ENCODE measurements around the gene ADAMTS12.

Gene ADAMTS12

DNA sequence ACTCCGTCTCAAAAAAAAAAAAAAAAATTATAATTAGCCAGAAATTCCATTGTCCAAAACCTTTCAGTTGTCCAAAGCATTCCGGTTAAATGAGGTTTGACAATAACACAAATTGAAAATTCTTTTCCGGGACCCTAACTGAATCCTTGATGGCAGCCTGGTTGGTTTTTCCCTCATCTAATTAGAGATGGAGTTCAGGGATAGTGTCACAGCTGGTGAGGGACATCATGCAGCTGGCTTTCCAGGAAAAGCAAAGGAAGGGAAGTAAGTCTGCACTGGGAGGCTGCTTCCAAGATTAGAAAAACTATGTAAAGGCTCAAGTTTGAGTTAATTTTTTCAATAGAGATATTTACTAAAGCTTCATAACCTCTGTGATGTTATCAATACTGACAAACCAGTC, 195.4 kb downstream of the ADAMTS12 start:
- DNase-seq = no peak

DNA sequence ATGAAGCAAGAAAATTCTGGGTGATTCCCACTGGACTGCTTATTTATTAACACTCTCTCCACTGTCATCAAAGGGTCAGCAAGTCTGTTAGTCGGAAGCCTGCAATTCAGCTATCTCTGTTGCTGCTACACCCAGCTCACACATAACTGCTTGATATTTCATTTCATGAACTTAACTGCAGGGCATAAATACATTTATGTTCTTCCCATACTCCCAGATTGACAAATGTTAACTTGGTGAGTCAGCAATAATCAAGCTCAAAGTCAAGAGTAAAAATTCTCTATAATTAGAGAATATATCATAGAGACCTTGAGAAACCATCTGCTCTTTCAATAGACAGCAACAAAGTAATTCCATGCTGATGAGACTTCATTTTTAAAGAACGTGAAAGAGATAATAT, 198.8 kb downstream of the ADAMTS12 start:
- no peak for DNase-seq

DNA sequence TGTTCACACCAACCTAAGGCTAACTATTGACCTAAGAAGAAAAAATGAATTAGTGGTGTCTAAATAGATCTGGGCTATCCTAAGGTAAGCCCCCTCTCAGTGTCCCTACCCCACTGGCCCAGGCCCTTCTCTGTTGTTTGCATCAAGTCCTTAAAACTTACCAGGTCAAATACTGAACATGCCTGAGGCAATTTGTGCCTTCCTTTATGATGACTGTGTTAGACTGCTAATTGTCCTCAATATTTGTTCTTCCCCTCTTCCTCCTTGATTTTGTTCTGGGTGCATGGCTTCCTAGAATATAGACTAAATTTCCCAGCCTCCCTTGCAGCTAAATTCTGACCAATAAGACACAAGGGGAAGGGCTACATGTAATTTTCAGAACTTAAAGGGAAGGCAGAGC, 199.9 kb downstream of the ADAMTS12 start:
- no peak for DNase-seq

DNA sequence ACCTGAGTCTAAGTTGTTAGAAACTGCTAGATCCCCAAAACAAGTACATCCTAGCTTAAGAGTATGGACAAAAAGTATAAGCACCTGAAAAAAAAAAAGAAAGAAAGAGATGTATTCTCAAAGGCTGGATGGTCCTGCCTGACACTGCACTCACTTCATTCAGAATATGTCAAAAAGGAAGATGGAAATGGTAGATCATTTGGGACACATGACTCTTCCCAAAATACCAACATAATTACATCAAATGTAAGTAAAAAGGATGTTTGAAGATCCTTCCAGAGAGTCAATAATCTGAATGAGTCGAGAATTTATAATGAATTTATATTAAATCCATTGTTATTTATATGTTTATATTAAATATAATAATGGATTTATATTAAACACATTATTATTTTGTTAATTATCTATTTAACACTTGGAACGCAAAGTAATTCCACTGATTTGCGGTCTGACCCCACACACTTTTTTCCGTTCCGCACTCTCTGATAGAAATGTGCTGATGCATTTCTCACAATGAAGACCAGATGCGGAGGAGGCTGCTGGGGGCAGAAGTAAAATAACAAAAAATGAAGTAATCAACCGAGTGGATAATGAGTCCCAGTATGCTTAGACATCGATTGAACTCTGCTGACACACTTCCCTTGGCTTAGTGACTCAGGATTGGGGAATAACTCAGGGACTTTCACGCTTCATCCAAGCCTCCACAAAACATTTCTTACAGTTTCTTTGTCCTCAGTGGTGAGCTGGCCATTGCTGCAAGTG, 201.2 kb downstream of the ADAMTS12 start:
- DNase-seq = no peak

DNA sequence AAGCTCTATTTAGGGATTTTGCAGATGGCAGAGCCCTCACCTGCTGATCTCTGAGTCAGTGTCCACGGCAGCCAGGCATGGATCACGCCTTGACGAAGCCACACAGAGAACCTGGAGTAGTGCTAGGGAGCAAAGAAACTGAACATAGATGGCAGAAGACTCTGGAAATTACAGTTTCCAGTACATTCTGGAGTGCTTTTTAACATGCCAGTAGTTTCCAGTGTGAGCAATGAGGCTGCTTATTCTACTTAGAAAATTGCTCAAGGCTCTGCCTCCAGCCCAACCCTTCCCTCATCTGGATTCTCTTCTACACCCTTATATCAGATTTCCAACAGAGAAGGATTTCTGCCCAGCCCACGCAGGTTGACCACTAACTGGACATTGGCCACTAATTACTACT, 203.3 kb downstream of the ADAMTS12 start:
- no peak for DNase-seq

DNA sequence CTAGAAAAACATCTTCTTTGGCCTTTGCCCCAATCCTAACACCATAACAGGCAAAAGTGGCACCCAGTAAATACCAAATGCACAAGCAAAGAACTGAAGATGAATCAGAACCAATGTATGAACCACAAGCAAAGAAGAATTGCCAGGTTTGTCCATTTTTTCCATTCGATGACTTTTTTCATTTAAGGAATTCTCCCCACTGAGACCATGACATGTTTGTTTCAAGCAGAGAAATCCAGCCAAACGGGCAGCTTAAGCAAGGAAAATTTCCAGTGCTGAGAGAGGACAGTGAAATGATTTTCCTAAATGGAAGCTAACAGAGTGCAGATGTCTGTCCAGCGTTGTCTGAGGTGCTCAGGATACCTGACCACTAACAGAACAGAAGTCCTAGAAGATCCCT, 203.7 kb downstream of the ADAMTS12 start:
- no peak for DNase-seq

DNA sequence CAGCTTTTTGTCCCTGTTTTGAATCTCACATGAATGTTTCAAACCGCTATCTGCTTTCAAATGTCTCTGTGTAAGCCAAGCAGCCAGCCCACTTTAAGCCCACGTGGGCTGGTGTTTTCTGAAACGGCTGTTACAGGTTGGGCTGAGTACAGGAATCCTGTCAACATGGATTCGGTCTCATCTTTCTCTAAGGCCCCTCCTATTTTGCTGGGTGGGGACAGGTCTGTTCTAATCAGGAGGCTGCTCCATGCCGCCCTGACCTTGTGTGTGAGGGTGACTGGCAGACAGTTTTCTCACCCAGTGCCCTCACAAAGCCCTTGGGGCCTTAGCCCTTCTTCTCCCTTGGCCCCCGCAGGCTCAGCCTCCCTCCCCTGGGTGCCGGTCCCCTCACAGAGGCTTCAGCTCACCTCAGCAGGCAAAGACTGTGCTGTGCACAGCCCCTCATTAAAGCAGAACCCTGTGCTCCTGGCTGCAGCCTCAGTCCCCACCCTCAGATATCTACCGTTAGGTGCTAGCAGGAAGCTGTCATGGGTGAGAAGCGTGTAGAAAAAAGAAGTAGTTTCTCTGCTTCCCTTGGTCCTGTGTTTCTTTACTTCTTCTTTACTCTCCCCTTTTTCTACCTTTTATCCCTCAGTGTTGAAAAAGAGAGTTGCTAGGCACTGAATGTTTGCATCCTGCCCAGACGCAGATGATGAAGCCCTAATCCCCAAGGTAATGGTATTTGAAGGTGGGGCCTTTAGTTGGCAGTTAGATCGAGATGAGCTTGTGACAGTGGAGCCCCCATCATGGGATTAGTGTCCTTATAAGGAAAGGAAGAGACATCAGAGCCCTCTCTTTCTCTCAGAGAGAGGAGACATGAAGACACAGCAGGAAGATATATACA, 205.7 kb downstream of the ADAMTS12 start:
- DNase-seq = no peak

DNA sequence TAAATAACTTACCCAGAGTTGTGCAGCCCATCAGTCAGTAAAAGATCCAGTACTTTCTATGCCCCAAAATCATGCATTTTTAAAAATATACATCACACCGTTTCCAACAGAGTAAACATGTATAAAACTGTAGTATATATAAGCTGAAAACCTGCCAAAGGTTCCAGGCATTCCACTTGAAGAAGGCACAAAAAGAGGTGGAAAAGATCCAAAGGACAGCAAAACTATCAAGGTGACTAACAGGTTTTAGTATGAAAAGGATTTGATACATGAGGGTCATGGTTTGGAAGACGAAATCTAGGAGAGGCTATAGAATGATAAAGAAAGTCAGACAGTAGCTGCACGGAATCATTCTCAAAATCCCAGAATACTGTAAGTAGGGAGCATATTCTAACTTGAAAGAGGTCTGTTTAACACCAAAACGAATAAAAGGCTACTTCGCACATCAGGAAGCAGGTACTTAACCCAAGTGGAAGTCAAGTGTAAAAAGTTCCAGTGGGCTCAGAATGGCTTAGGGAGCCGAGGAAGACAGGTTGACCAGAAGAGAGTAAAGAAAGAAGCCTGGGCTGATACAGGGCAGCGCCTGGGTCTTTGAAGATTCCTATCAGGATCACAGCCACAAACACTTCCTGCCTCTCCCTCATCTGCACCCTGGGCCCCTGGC, 207.2 kb downstream of the ADAMTS12 start:
- no peak for DNase-seq

DNA sequence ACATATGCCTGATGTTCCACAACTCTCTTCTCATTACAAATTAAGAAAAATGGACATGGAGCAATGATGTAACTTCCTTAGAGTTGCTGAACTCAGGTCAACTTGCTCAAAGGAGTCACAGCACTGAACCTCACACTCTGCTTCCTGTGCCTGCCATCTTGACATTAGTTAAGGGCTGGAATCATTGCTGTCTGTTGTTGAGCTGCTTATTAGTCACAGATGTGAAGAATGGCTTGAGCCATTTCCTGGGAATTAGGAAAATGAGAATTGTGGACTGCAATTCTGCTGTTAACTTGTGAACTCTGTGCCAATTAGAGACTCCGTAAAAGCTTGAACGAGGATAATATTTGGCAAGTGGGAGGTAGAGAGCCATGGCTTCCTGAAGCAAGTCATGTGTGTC, 212.0 kb downstream of the ADAMTS12 start:
- DNase-seq = no peak

DNA sequence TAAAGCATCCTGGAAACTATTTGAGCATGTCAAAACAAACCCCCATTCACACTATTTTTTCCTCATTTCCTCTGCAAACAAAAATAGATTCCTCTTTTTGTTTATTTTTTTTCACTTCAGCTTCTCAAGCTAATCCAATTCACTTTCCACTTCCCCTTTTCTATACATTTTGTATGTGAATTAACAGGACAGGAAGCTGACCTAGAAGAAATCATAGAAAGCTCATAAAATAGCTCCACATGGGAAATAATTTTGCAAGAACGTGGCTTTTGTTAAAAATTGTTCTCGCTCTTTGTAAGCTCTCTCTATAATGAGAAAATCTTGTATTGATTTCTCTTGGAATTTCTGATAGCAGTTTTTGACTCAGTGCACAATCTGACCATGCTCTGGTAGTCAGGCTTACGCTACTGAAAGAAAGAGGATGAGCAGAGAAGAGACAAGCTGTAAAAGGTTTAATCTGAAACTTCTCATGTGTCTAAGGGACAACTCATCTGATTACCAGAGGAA, 215.8 kb downstream of the ADAMTS12 start:
- no peak for DNase-seq

DNA sequence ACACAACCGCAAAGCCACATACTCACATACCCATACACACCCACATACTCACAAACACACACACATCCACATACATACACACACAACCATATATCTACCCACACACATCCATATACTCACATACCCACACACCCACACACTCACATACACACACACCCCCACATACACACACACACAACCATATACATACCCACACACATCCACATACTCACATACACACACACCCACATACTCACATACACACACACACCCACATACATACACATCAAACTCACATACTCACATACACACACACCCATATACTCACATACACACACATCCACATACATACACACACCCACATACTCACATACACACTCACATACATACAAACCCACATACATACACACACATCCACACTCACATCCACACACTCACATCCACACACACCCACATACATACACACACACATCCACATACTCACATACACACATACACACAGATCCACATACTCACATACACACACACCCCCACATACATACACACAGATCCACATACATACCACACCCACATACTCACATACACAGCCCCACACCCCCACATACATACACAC, 220.0 kb downstream of the ADAMTS12 start:
- DNase-seq = no peak

DNA sequence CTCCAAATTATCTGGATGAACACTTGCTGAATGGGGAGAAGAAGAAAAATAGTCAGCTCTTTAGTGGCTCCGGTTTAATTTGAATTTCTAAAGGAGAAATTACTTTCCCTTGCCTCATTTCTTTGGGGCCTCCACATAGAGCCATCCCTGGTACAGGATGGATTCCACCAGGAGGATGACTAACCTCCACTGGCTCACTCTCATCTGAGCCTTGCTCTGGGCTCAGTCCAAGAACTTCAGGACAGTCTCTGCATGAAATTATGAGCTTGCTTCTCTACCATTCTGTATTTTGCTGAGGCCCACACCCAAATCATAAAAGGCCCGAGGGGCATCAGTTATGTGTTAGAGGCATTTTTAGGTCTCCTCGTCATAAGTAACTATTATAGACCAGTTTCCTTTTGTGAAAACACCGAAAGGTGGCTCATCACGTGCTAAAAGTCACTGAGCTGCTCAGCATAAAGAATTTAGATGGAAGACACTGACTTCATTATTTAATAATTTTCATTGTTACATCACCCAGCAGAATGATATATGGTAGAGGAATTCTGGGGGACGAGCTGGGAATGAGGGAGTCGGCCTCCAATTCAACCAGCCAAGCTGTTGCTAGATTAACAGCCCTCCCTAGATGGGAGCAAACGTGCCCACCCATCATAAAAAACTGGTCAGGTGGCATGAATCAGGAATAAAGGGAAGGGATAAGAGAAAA, 228.9 kb downstream of the ADAMTS12 start:
- DNase-seq = no peak

DNA sequence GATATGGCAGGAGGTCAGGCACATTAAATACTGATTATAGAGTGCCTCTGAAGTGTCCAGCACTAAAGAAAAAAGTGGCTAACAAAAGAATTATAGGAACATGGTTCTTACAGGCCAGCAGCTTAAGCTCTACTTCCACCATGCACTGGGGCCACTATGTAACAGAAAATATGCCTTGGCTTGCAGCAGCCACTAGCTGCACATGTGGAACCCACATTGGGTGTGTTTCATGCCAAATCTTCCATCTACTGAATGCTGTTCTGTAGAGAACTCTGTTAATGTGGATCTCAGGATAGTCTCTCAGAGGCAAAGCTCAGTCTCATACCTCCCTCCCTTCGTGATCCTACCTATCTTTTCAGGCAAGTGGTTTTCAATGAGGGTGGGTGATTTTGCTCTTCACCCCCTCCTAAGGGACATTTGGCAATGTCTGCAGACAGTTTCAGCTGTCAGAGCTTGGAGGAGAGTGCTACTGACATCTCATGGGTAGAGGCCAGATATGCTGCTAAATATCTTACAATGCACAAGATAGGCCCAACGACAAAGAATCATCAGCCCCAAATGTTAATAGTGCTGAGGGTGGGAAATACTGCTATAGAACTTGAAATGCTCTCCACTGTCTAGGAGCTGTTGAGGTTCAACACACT, 232.1 kb downstream of the ADAMTS12 start:
- no peak for DNase-seq

DNA sequence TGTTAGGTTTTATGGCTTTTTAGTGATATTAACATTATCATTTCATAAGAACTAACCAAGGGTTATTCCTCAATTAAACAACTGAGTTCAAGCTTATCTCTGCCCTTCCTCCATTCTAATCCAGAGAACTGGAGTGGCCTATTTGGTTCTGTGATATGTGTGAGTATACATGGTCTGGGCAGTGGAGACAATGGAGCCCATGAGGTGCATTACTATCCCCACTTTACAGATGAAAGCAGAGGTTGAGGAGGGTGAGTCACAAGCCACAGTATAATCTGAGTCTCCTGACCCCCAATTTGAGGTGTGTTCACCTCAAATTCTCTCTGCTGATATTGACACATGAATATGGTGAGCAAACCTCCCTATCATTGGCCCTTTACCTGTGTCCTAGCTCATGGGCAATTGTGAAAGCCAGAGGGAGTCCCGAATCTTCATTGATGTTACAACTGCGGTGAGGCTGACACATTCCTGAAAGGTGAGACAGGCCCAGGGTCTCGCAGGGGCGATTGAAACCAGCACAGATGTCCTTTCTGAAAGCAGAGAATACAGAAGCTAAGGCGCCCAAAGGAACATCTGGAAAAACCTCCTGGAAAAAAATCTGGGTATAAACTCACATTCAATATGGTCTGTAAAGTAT, 233.9 kb downstream of the ADAMTS12 start:
- DNase-seq = no peak

DNA sequence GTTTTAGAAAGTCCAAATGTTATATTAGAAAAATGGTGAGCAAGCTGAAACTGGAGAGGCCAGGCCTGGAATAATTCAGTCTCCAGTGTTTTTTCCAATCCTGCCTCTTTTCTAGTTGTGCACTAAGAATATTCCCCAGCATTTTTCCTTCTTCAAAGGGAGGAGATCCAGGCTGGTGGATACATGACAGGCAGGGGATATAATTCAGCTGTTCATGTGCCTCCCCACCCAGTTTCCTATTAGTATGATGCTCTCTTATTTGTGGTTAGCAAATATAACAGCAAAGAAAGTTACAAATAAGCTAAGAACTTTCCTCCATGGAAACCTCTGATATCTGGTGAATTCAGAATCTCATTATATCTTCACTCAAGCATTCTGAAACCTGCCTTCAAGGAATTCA, 234.6 kb downstream of the ADAMTS12 start:
- no peak for DNase-seq

DNA sequence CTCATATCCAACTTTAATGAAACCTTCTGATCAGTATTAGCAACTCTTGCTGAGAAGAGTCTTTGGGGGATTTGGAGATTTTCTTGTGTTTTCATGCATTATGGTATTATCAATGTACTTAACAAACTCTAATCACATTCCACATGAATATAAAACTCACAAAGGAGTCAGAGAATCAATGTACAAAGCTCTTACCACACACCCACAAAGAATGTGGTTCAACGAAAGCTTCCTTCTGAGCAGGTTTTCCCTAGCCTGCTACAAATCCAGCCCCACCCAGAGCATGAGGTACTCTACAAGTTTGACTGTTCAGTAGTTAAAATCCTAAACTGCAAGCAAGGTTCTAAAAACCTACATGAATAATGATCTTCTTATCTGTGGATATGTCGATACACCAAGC, 240.9 kb downstream of the ADAMTS12 start:
- no peak for DNase-seq

DNA sequence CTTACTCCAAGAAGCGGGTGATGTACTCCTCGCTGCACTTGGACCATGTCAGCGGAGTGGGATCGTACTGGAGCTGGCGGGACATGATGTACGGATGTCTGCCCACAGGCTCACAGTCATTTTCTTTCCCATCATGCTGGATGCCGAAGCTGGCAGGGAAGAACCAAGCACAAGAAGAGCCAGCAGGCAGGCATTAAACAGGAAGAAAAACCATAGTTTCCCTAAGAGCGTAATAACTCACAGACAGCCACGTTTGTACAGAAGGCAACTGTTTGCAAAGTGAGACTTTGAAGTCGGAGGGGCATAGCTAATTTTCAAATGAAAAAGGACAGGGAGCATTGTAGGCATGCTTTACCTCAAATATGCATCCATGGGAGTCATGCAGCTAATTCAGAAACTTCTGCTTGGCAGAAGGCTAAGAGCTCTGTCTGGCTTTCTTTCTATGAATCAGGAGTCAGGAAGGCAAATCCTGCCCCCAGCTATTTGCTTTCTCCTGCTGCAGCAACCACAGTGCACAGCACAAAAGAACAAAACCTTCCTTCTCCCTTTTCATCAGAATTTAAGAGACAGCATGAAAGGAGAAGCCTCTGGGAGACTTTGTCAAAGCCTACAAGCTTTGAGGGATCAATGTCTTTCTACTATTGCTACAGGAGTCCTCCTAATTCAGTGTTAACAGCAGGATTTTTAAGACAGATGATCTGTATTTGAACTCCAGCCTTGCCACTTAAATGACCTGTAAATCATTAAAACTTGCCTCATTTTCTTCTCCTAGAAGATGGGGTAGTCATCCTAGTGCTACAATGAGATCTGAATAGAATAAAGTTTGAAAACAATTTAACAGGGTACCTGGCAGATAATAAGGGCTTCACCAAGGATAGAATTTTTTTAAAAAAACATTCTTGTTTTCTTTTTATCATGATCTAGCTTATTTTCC, 242.0 kb downstream of the ADAMTS12 start:
- no peak for DNase-seq

DNA sequence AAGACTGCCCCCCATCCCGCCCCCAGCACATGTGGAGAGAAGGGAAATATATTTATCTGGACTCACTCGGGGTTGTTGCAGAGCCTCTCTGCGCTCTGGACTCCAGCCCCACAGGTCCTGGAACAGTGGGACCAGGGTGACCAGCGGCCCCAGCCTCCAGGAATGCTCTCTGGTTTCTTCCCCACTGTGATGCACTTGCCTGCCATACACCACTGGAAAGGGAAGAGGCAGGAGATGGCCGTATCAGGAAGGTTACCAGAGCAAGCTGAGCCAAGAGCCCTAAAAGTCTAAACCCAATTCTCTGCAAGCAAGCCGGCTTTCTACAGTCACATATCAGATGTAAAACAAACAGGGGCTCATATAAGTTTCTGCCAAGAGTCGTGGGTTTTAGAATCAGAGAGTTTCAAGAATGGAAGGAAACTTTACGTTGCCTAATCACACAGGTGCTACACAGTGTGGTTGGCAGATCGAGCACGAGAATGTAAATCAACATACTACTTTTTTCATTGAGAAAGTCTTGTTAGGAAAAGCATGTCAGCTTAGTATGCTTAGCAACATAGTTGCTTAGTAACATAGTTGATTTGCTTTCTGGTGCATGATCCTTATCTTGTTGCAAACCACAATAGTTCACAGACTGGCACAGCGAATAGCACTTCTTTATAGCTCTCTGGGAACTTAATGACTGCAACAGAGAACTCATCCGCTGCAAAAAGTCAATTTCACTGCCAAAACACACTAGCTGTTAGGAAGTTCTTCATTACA, 249.9 kb downstream of the ADAMTS12 start:
- DNase-seq = no peak

DNA sequence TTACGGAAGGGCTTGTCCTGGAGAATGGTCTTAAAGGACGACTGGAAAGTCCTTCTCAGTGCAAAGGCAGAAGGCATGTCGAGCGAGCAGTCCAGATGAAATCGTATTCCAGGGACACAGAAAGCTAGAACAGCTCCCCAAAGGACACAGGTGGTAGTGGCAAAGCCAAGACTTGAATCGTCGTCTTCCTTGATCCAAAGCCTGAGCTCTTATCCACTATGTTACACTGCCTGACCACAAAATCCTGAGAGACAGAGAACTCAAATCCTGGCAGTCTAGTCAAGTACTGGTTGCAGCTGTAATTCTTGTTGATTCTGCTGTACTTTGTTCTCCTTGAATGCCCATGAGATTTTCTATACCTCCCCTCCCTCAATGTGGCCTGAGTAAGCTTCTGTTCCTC, 252.3 kb downstream of the ADAMTS12 start:
- no peak for DNase-seq

DNA sequence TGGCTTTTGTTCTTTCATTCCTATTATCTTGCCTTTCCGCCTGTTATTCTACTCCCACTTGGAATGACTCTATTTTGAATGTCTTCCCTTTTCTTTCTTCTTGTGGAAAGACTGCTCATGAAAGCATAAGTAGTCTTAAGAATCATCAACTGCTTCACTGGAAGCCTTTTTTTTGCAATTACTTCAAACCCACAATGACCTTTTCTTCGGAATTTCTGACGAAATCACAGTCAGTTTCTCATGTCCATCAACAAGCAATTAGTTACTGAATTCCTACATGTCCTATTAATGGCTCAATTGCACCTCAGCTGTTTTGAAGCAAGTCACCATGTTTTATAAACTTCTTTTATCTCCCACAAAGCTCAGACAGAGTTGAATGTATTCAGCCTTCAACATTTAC, 254.8 kb downstream of the ADAMTS12 start:
- no peak for DNase-seq
